NCI-H2196 (cell line): ENCODE measurements around the gene WFDC9.
A peak's percentile ranks its signal among the peaks of the same experiment; 100 is the strongest.
"Not testable (repeated sequence)": the region's sequence is repeated elsewhere in the genome, so short reads cannot be mapped to it uniquely, and the experiment has no call there.

ENCODE experiments used
- DNase-seq: peaks from one replicate; lab custom pipeline; 2025; ENCODE audit not compliant: unreplicated experiment; lab: John Stamatoyannopoulos, UW

WFDC9 gene

GRCh38 chr20:45631184-45631583 lies at the start of gene WFDC9:
WFDC9 (minus strand) TSS chr20:45631284; CDS start chr20:45610181, 21,103 bp downstream.
- no peak for DNase-seq

- no peak for DNase-seq
Measured at GRCh38 chr20:45679650-45680049, 48.6 kb upstream of the WFDC9 start.

DNA sequence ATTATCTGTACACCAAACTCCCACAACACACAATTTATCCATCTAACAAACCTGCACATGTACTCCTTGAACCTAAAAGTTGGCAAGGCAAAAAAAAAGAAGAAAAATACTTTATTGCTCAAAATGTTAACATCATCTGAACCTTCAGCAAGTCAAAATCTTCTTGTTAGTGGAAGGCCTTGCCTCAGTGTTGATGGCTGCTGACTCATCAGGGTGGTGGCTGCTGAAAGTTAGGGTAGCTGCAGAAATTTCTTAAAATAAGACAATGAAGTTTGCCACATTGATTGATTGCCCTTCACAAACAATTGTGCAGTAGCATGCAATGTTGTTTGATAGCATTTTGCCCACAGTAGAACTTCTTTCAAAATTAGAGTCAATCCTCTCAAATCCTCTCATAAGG lies 41.7 kb upstream of the WFDC9 start:
- DNase-seq = no peak

DNA sequence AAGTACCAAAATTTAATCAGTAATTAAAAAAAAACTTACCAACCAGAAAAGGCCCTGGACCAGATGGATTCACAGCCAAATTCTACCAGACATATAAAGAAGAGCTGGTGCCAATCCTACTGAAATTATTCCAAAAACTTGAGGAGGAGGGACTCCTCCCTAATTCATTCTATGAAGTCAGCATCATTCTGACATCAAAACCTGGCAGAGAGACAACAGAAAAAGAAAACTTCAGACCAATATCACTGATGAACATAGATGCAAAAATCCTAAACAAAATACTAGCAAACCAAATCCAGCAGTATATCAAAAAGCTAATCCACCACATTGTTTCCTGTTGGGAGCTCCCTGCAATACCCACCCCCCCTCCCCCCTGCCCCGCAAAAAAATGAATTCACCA lies 39.1 kb upstream of the WFDC9 start, which contains the start of gene WFDC11:
WFDC11 (minus strand) TSS at position 101 of the 400 bp plus-strand sequence. CDS start 19,639 bp downstream, outside the sequence.
- no peak for DNase-seq

GRCh38 chr20:45657038-45657437 lies 26.0 kb upstream of the WFDC9 start:
- not testable (repeated sequence) for DNase-seq

GRCh38 chr20:45651726-45652125 lies 20.6 kb upstream of the WFDC9 start:
- DNase-seq = peak; percentile 5

DNA sequence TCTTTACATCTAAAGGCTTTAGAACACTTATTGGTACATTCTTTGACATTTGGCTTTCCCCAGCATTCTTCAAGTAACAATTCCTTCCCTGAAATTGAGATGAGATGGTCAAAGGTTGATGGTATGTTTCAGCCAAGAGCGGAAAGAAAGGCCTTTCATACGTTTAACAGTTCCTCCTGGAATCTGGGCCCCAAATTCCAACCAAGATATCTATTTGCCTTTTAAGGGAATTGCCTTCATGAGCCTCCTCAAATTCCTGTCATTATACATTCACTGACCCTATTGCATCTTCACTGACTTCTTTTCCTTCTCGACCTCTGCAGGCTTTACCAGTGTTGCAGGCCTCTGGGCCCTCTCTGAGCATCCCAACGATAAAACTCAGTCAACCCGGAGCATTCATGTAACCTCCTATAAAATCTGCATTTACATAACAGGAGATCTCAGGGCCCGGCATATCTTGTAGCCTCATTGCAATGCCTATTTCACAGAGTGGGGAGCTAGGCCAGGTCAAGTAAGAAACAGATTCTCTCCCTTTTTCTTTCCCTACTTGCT lies 18.3 kb upstream of the WFDC9 start:
- no peak for DNase-seq

DNA sequence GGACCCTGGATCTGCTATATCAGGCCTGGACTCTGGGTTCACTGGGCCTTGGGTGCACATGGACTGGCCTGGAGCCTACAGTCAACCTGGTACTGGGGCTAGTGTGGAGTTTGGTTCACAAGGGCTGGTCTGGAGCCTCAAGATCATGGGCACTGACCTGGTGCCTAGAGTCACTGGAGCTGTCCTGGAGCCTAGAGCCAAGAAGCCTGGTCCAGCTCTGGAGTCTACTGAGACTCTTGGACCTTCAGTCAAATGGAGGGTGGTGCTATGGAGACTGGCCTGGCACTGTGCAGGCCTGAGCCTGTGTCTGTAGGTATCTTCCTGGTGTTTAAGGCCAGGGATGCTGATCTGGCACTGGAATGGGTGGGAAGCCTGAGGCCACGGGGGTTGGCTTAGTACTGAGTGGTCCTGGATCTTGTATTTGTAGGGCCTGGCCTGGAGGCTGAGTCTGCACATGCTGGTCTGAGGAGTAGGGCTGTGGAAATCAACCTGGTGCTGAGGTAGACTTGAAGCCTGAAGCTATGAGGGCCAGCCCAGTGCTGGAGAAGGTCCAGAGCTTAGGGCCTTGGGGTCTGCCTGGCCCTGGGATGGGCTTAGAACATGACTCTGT lies 16.5 kb upstream of the WFDC9 start:
- no peak for DNase-seq

GRCh38 chr20:45646875-45647274 lies 15.8 kb upstream of the WFDC9 start:
- DNase-seq = no peak

- not testable (repeated sequence) for DNase-seq
Measured at GRCh38 chr20:45645869-45646268, 14.8 kb upstream of the WFDC9 start.

DNA sequence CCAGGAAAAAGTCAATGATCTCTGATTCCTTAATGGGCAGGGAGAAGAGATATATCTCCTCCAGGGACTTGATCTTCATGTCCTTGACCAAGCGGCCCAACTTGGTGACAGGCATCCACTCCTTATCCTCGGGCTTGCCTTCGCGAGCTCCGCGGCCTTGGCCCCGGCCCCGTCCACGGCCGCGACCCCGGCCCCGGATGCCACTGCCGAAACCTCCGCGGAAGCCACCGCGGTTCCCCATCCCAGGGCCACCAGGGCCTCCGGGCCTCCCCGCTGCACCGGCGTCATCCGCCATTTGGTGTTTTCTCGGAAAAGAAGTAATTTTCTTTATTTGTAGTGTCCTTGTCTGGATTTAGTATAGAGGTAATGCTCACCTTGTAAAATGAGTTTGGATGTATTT lies 10.0 kb upstream of the WFDC9 start:
- DNase-seq = not testable (repeated sequence)

DNA sequence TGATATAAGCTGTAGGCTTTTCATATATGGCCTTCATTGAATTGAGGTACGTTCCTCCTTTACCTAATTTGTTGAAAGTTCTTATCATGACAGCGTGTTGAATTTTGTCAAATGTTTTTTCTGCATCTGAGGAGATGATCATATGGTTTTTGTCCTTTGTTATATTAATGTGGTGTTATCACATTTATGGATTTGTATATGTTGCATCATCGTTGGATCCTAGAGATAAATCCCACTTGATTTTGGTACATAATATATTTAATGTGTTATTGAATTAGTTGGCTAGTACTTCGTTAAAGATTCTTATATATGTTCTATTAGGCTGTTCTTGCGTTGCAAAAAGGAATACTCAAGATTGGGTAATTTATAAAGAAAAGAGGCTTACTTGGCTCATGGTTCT lies 8.6 kb upstream of the WFDC9 start:
- DNase-seq = no peak

DNA sequence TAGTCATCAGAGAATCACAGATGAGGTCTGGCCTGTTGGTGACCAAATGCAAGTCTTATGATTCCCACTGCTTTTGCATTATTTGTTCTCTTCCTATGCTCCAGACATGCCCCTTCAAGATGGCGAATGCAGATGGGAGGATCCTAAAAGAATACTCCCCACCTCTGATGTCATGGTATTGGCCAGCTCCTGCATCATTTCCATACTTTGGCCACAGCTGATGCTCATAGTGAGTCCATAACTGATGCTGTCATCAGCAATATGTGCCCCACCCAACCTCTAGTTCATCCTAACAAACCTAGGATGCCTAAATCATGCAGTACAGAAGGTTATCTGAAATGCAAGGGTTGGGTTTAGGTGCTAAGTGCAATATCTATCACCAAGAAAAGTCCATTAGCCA lies 5.4 kb upstream of the WFDC9 start:
- DNase-seq = no peak

GRCh38 chr20:45630371-45630770 lies 713 bp downstream of the WFDC9 start:
- no peak for DNase-seq

DNA sequence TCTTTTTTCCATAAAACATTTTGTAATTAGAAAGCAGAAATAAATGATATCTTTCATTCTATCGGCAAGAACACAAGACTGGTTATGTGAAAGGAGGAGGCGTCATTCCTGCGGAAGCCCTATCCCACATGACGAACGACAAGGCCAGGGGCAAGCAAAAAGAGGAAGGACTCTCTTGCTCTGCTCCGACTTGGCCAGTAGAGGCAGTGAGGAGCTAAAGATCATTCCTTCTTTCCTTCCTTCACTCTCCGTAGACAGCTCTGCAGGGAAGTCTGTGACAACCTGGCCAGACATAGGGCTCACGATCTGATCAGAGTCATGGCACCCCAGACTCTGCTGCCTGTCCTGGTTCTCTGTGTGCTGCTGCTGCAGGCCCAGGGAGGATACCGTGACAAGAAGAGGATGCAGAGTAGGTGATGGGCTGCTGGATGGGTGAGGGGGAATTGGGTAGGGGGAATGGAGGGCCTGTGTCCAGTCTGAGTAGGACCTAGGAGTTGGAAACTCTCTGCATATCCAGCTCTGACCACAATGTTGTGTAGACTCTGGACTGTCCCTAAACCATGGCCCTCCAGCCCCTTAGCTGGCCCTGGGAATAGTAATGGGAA lies 1.5 kb downstream of the WFDC9 start, which contains the start of gene WFDC10A:
WFDC10A (plus strand) TSS at position 244 of the 605 bp plus-strand sequence; CDS start at position 319, 75 bp downstream.
- DNase-seq = peak; percentile 23

- DNase-seq = no peak
Measured at GRCh38 chr20:45626540-45626939, 4.5 kb downstream of the WFDC9 start.

DNA sequence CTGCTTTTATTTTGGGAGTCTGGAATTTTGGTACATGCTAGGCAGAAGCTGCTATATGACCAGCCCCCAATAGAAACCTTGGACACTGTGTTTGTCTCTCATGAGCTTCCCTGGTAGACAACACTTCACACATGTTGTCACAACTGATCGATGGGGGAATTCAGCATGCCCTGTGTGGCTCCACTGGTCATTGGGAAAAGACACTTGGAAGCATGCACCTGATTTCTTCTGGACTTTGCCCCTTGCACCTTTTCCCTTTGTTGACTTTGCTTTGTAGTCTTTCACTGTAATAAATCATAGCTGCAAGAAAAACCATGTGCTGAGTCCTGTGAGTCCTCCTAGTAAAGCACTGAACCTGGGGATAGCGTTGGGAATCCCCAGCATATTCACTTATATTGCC lies 9.5 kb downstream of the WFDC9 start:
- DNase-seq = no peak

- DNase-seq = no peak
Measured at GRCh38 chr20:45617591-45617990, 13.5 kb downstream of the WFDC9 start.

DNA sequence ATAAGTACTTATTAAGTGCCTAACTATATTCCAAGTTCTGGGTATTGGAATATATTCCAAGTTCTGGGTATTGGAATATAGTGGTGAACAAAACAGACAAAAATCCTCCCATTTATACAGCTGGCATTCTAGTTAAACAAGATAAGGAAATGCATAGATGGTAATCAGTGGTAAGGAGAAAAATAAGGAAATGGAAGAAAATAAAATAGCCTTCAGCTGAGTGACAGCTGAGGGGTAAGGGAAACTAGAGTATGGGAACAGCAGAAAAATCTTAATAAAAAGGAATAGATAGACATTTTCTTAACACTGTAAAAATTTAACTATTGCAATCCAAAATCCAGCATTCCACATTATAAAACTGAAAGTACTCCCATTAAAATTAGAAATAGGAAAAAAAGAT lies 18.8 kb downstream of the WFDC9 start:
- no peak for DNase-seq

DNA sequence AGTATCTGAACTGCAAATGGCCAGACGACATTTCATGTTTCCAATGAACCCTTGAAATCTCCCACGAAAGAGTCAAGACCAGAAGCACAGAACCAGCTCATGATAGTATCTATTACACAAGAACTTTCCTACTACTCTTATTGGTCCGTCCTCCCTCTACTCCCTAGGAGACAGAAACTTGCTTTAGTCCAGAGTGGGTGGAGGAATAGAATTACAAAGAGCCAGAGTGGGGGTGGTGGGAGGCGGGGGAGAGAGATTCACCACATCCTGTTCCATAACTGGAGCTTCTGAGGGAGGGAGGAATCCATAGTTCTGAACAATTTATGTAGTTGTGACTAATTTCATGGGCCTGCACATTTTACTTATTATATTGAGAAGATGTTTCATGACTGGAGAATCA lies 20.0 kb downstream of the WFDC9 start:
- no peak for DNase-seq

GRCh38 chr20:45607810-45608209 lies 23.3 kb downstream of the WFDC9 start:
- no peak for DNase-seq

DNA sequence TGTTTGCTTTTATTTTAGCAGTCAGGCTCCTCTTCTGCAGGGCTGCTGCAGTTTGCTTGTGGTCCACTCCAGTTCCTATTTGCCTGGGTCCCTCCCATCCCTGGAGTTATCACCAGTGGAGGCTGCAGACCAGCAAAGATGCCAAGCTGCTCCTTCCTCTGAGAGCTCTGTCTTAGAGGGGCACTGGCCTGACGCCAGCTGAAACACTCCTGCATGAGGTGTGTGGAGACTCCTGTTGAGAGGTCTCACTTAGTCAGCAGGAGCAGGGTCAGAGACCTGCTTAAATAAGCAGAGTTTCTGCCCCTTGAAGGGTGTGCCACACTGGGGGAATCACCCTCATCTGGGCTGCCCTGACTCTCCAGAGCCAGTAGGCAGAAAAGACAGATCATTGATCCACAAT lies 35.8 kb downstream of the WFDC9 start:
- DNase-seq = no peak
